Endothelial cell of umbilical vein (primary cell): ENCODE measurements around the gene SELENOM. TPM values are rescaled to one million over a fixed set of nuclear protein-coding genes. Genes with fewer than 3 reads are reported as not detected.
A peak's percentile ranks its signal among the peaks of the same experiment; 100 is the strongest.

ENCODE experiments used
- Bru-seq: library from RNA; stranded (reverse); fragments of 400-500 nt; gene quantifications from one replicate; lab custom pipeline; 2021; lab: Mats Ljungman, UMichigan
- BruChase-seq, 2 experiments: library from RNA; stranded (reverse); fragments of 400-500 nt; gene quantifications; one replicate each; lab custom pipeline; 2021; lab: Mats Ljungman, UMichigan
- BruUV-seq: library from RNA; stranded (reverse); fragments of 400-500 nt; replicated peaks from 2 replicates; lab custom pipeline; 2021; lab: Mats Ljungman, UMichigan
- CTCF ChIA-PET: fragments of 300-600, 350-600 bp; sonication (Branson Sonifier 250); formaldehyde crosslinking; loops from one replicate; lab custom pipeline; 2021; ENCODE audit warnings: antibody characterized with exemption, inconsistent platforms; lab: Charles Lee
- POLR2A ChIA-PET: fragments of 300-600, 350-600 bp; sonication (Branson Sonifier 250); formaldehyde crosslinking; loops from one replicate; lab custom pipeline; 2021; ENCODE audit warnings: antibody characterized with exemption, inconsistent platforms; lab: Charles Lee
- DNase-seq: peaks from one replicate; pipeline ENCODE4 v3.0.0-alpha.2; 2011; ENCODE audit warnings: low read depth, low spot score
- FAIRE-seq: peaks from 2 replicates; lab custom pipeline; 2011; peaks lifted over from hg19 to GRCh38; lab: Jason Lieb, UNC
- H2AFZ ChIP-seq: 2 replicates; pipeline ENCODE4 v1.6.0; 2012; ENCODE audit warnings: low read depth, low read length, control low read depth, inconsistent platforms
- H3K27ac ChIP-seq: 2 replicates; pipeline ENCODE4 v1.5.1; 2011; ENCODE audit warnings: low read depth, mild to moderate bottlenecking, control low read depth, low read length, moderate library complexity; ENCODE audit not compliant: insufficient read depth
- H3K27me3 ChIP-seq, 2 experiments: 2 replicates each; pipeline versions ENCODE4 v1.6.0 to v1.6.1; 2011; ENCODE audit warnings: low read length in 2 of 2, mixed read lengths in 1 of 2; ENCODE audit not compliant: control insufficient read depth in 2 of 2, insufficient read depth in 2 of 2
- H3K36me3 ChIP-seq, 2 experiments: 2 replicates in 1 of 2; 3 replicates in 1 of 2; pipeline ENCODE4 v1.5.1; 2011; ENCODE audit warnings: low read length in 2 of 2, mild to moderate bottlenecking in 1 of 2, moderate library complexity in 1 of 2; ENCODE audit not compliant: control insufficient read depth in 2 of 2, insufficient read depth in 2 of 2; ENCODE audit errors: extremely low read depth in 1 of 2
- H3K4me1 ChIP-seq: 3 replicates; pipeline ENCODE4 v1.5.1; 2011; ENCODE audit warnings: mild to moderate bottlenecking, low read length; ENCODE audit not compliant: control insufficient read depth, insufficient read depth; ENCODE audit errors: extremely low read depth
- H3K4me2 ChIP-seq: 2 replicates; pipeline ENCODE4 v1.6.1; 2011; ENCODE audit warnings: low read length, control low read depth, mixed read lengths; ENCODE audit not compliant: insufficient read depth
- H3K4me3 ChIP-seq, 3 experiments: fragments of 200-600 bp in 1 of 3; sonication (generic), shearing (Covaris generic) in 1 of 3; replicated peaks in 1 of 3; 2 replicates each; pipeline ENCODE4 v1.5.1; 2011 to 2016; ENCODE audit warnings: control low read depth in 3 of 3, low read length in 3 of 3, mild to moderate bottlenecking in 2 of 3, inconsistent platforms in 1 of 3, low read depth in 1 of 3, moderate library complexity in 1 of 3; ENCODE audit not compliant: insufficient read depth in 1 of 3
- H3K79me2 ChIP-seq: 2 replicates; pipeline ENCODE4 v1.6.0; 2012; ENCODE audit warnings: low read length, inconsistent platforms; ENCODE audit not compliant: control insufficient read depth, insufficient read depth
- H3K9ac ChIP-seq: replicated peaks from 2 replicates; pipeline ENCODE3; 2011; ENCODE audit warnings: low read length, control low read depth; ENCODE audit not compliant: insufficient read depth; ENCODE audit errors: extremely low read depth
- H3K9me1 ChIP-seq: replicated peaks from 3 replicates; pipeline ENCODE4 v1.6.0; 2011; ENCODE audit warnings: mild to moderate bottlenecking, low read length; ENCODE audit not compliant: control insufficient read depth, insufficient read depth; ENCODE audit errors: extremely low read depth
- H3K9me3 ChIP-seq: replicated peaks from 2 replicates; pipeline ENCODE4 v1.5.1; 2012; ENCODE audit warnings: low read length, inconsistent platforms; ENCODE audit not compliant: control insufficient read depth, insufficient read depth
- H4K20me1 ChIP-seq: replicated peaks from 2 replicates; pipeline ENCODE3; 2011; ENCODE audit warnings: mild to moderate bottlenecking, low read length; ENCODE audit not compliant: control insufficient read depth, insufficient read depth; ENCODE audit errors: extremely low read depth
- JUN ChIP-seq: IDR thresholded peaks from 2 replicates; pipeline ENCODE4 v1.6.1; 2011; ENCODE audit warnings: borderline replicate concordance, low read depth; ENCODE audit not compliant: insufficient read length, insufficient read depth
- MYC ChIP-seq: IDR thresholded peaks from one replicate; pipeline ENCODE4 v1.6.1; 2011; ENCODE audit warnings: mild to moderate bottlenecking, low read depth, low read length
- POLR2A ChIP-seq: IDR thresholded peaks from 2 replicates; pipeline ENCODE4 v1.6.1; 2012; ENCODE audit warnings: low read depth, mild to moderate bottlenecking, control low read depth, low read length
- POLR2AphosphoS5 ChIP-seq: IDR thresholded peaks from 2 replicates; pipeline ENCODE4 v1.6.1; 2012; ENCODE audit warnings: low read depth, mild to moderate bottlenecking, control low read depth, low read length, moderate library complexity; ENCODE audit not compliant: insufficient read depth
- dilution Hi-C: fragments of 300-500 bp; cut with MboI; formaldehyde crosslinking; loops from one replicate; pipeline ENCODE4 v1.15.0; 2019; ENCODE audit warnings: low sequenced_read_pairs; ENCODE audit not compliant: extremely low pct_ligation_motif_present
- intact Hi-C: fragments of 100-400 bp; cut with micrococcal nuclease; formaldehyde crosslinking; loops from one replicate; pipeline ENCODE4 v1.10.0; 2022
- long read RNA-seq: library from polyadenylated mRNA; stranded (forward); transcript quantifications from one replicate; pipeline ENCODE4 v2.0.0, GENCODE V29; 2021
- polyA minus RNA-seq, 3 experiments: library from RNA; depleted of rRNA, polyadenylated mRNA; stranded (reverse); fragments of >200 nt; gene quantifications; 1 replicate in 1 of 3; 2 replicates in 2 of 3; pipeline ENCODE4 v1.2.3, GENCODE V29; 2011
- polyA plus RNA-seq, 4 experiments: library from polyadenylated mRNA; depleted of rRNA in 3 of 4; stranded (reverse) in 3 of 4; unstranded in 1 of 4; fragments of >200 nt; gene quantifications; 2 replicates each; pipeline versions ENCODE4 v1.2.1 to v1.2.3, GENCODE V29; 2011 to 2012; ENCODE audit warnings: missing spikeins in 1 of 4
- total RNA-seq: library from RNA; stranded (reverse); gene quantifications from 2 replicates; pipeline ENCODE4 v1.2.3, GENCODE V29; 2021
- TF ChIP-seq, protein P1 (sequence below), 2 donors: IDR thresholded peaks; 1 replicate in 1 of 2; 2 replicates in 1 of 2; pipeline ENCODE4 v1.5.1; 2011; ENCODE audit warnings: low read length in 2 of 2, mild to moderate bottlenecking in 2 of 2, moderate library complexity in 2 of 2, control low read depth in 1 of 2, inconsistent platforms in 1 of 2, low read depth in 1 of 2; ENCODE audit not compliant: insufficient read depth in 1 of 2; ENCODE audit errors: extremely low read depth in 1 of 2
- TF ChIP-seq, protein P2 (sequence below): IDR thresholded peaks from 2 replicates; pipeline ENCODE4 v1.6.1; 2011; ENCODE audit not compliant: insufficient read depth, insufficient read length

Gene SELENOM, protein sequence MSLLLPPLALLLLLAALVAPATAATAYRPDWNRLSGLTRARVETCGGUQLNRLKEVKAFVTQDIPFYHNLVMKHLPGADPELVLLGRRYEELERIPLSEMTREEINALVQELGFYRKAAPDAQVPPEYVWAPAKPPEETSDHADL
- total RNA-seq (29.6 TPM in 2 replicates), polyA plus RNA-seq (87.1 and 132 TPM in 2 replicates), polyA minus RNA-seq (12.0 and 16.9 TPM in 2 replicates), Bru-seq, nascent RNA (percentile 25 among the genes with signal in this experiment), BruChase-seq, experiment 1, labeled RNA remaining after a 6-hour chase (percentile 34 among the genes with signal in this experiment), BruChase-seq, experiment 2, labeled RNA remaining after a 2-hour chase (percentile 24 among the genes with signal in this experiment)
- polyA plus RNA-seq (2011; cell fraction: cytosol; rRNA removed), result 35.4 and 66.1 TPM in 2 replicates
- 27.3 and 31.4 TPM in 2 replicates for polyA plus RNA-seq (2011; cell fraction: nucleus; rRNA removed)
- 26.4 and 50.3 TPM in 2 replicates for polyA plus RNA-seq (2012)
- polyA minus RNA-seq (2011; cell fraction: cytosol; rRNA and poly(A)+ RNA removed), result 1.4 TPM
- polyA minus RNA-seq (2011; cell fraction: nucleus; rRNA and poly(A)+ RNA removed), result 9.3 and 15.6 TPM in 2 replicates
- long read RNA-seq, transcript SELENOM-201 (5 exons, 694 nt), result major isoform, 116 of 123 reads
- long read RNA-seq, partial matches to known transcripts, result 0 of 123 reads
- long read RNA-seq, other reads (novel, unspliced or antisense), result 2 of 123 reads

- ChIA-PET CTCF (interaction anchor here (0.6 to 7.5 kb wide), 54 partner anchors 8 to 530 kb away, joined by 3 to 231 read pairs (median 4); partner anchors contain the start of genes INPP5J, LIMK2, MORC2 and PIK3IP1), POLR2A (interaction anchor here (0.5 to 1.0 kb wide), 3 partner anchors 8 to 122 kb away, joined by 3 read pairs; no protein-coding TSS in a partner anchor)
- FAIRE-seq (peak; percentile 96), DNase-seq (peak; percentile 98)
- Histone ChIP-seq H2AFZ (peak within 1 kb of the TSS; percentile 79), H3K4me1 (peaks cover 11% of the 10 kb centered on the region), H3K4me3 (peak within 1 kb of the TSS; percentile 10 to 85 (median 60)), H3K27me3 (no peaks in the 10 kb centered on the region), H3K9me1 (no peaks in the 10 kb centered on the region), H3K9ac (peak within 1 kb of the TSS; percentile 70), H4K20me1 (no peaks in the 10 kb centered on the region), H3K27ac (peak within 1 kb of the TSS; percentile 64), H3K79me2 (no peaks in the 10 kb centered on the region), H3K4me2 (peak within 1 kb of the TSS; percentile 60), H3K36me3 (peaks cover 4 to 6% of the 10 kb centered on the region in 2 experiments), H3K9me3 (no peaks in the 10 kb centered on the region)
- dilution Hi-C loops (no loop called here), intact Hi-C loops (loop anchor here (1.0 kb wide), 5 partner anchors 18 to 165 kb away; no protein-coding TSS in a partner anchor)
- BruUV-seq, result TSS peak; percentile 75
- TF ChIP-seq POLR2AphosphoS5 (peak; percentile 74), JUN (no peak), MYC (no peak), POLR2A (peak; percentile 71)
- TF ChIP-seq, protein P1, sequence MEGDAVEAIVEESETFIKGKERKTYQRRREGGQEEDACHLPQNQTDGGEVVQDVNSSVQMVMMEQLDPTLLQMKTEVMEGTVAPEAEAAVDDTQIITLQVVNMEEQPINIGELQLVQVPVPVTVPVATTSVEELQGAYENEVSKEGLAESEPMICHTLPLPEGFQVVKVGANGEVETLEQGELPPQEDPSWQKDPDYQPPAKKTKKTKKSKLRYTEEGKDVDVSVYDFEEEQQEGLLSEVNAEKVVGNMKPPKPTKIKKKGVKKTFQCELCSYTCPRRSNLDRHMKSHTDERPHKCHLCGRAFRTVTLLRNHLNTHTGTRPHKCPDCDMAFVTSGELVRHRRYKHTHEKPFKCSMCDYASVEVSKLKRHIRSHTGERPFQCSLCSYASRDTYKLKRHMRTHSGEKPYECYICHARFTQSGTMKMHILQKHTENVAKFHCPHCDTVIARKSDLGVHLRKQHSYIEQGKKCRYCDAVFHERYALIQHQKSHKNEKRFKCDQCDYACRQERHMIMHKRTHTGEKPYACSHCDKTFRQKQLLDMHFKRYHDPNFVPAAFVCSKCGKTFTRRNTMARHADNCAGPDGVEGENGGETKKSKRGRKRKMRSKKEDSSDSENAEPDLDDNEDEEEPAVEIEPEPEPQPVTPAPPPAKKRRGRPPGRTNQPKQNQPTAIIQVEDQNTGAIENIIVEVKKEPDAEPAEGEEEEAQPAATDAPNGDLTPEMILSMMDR (IDR thresholded peaks at IDR 0.05; ENCODE audit: extremely low read depth in 1 of 2, insufficient read depth in 1 of 2, low read depth in 1 of 2, low read length in 2 of 2), result peak; percentile 97 to 99
- TF ChIP-seq, protein P2, sequence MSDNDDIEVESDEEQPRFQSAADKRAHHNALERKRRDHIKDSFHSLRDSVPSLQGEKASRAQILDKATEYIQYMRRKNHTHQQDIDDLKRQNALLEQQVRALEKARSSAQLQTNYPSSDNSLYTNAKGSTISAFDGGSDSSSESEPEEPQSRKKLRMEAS, result no peak
These were observed at the start of gene SELENOM for GRCh38 chr22:31107178-31107893. TSS of gene SELENOM (minus strand) at chr22:31107568. CDS start at chr22:31107505, 63 bp downstream.
